Psoas muscle (tissue), 8 donors: ENCODE results near the gene THRA. TPM values are rescaled to one million over a fixed set of nuclear protein-coding genes. Genes with fewer than 3 reads are reported as not detected.

Experiments
- ATAC-seq, 4 donors: fragments of 200-7000 bp; cut with Tn5 transposase; one replicate each; pipeline ENCODE4 v1.9.1; 2020; ENCODE audit warnings: moderate library complexity in 3 of 4, mild to moderate bottlenecking in 2 of 4
- DNase-seq, 2 donors: peaks; one replicate each; pipeline ENCODE4 v3.0.0-alpha.2; 2020
- H3K27ac ChIP-seq: fragments of 200-600 bp; one replicate; pipeline ENCODE4 v1.8.0; 2022
- H3K27me3 ChIP-seq, 3 donors: fragments of 200-600 bp in 1 of 3; one replicate each; pipeline versions ENCODE4 v1.6.1 to v1.8.0; 2013 to 2022; ENCODE audit warnings: low read length in 2 of 3, mild to moderate bottlenecking in 2 of 3, moderate library complexity in 1 of 3; ENCODE audit not compliant: insufficient read depth in 3 of 3
- H3K36me3 ChIP-seq, 2 donors: fragments of 200-600 bp in 1 of 2; one replicate each; pipeline versions ENCODE4 v1.6.1 to v1.8.0; 2013 to 2022; ENCODE audit warnings: low read depth in 1 of 2, mild to moderate bottlenecking in 1 of 2, moderate library complexity in 1 of 2; ENCODE audit not compliant: insufficient read depth in 1 of 2
- H3K4me1 ChIP-seq: fragments of 200-600 bp; one replicate; pipeline ENCODE4 v1.8.0; 2022
- H3K4me3 ChIP-seq: fragments of 200-600 bp; one replicate; pipeline ENCODE4 v1.8.0; 2022; ENCODE audit warnings: mild to moderate bottlenecking
- H3K9me3 ChIP-seq: fragments of 200-600 bp; one replicate; pipeline ENCODE4 v1.8.0; 2022
- CTCF ChIP-seq: fragments of 200-600 bp; IDR thresholded peaks from one replicate; pipeline ENCODE4 v1.8.0; 2022; ENCODE audit warnings: antibody characterized with exemption
- WGBS, 3 donors: extraction: QIAGEN DNeasy Blood & Tissue Kit; methylation state at CpG; one replicate each; pipeline versions ENCODE4 v1.1.6 to v1.1.7; 2013; 5-methylcytosine and 5-hydroxymethylcytosine counted together
- intact Hi-C, 2 donors: fragments of 100-400 bp; cut with DNase I; formaldehyde crosslinking; loops; one replicate each; pipeline versions ENCODE4 v1.11.0 to v1.14.2; 2022
- polyA plus RNA-seq, 3 donors: library from polyadenylated mRNA; stranded (reverse); fragments of 200-250 nt; gene quantifications; one replicate each; pipeline ENCODE4 v1.2.3, GENCODE V29; 2013
- total RNA-seq, 4 donors: library from RNA; stranded (reverse); fragmentation: NEBNext Ultra II Directional in 2 of 4; extraction: Animal tissue kit (Norgen Biotek cat#: 25700) in 2 of 4; gene quantifications; one replicate each; pipeline versions ENCODE4 v1.2.1 to v1.2.4, GENCODE V29; 2021 to 2023
- donor health status: healthy with polysubstance abuse.
- donor health status: DM: no; HTN: no; CAD: no; lungs with moderate emphysema.
- donor health status: Bipolar disorder and iron deficiency.
- donor health status: healthy.
- donor health status: DM: yes; HTN: yes; CAD: no.
- donor health status: DM: no; HTN: no; CAD: no.
- donor health status: DM: no; HTN: no; CAD: no.
- donor health status: DM: yes; HTN: yes; CAD: no.

The THRA gene
- total and polyA plus RNA-seq, 7 donors: 9.5 to 60.0 (median 41.2) TPM

GRCh38 chr17:40031706-40032105 lies 31.1 kb upstream of the THRA start:
- intact Hi-C loops: no loop called here
- peak overlapping the region; percentile 46 for H3K4me3 ChIP-seq
- H3K27me3 ChIP-seq: no peaks in the 10 kb centered on the region
- peaks cover 7 to 89% of the 10 kb centered on the region in 2 donors for H3K36me3 ChIP-seq
- H3K4me1 ChIP-seq: peaks cover 29% of the 10 kb centered on the region
- no peak for TF ChIP-seq CTCF
- DNase-seq: no peak
- H3K27ac ChIP-seq: peak overlapping the region; percentile 87
- WGBS, 3 donors: 56 to 81% (median 71%) methylated on average over 11 of the region's 11 CpGs
- peak in 2 of 4 donors; percentile 35 to 36 for ATAC-seq
- H3K9me3 ChIP-seq: no peaks in the 10 kb centered on the region

- H3K4me1 ChIP-seq: peaks cover 23% of the 10 kb centered on the region
- WGBS, 3 donors: 68 to 83% (median 68%) methylated on average over 23 of the region's 23 CpGs
- H3K36me3 ChIP-seq: peaks cover 7 to 84% of the 10 kb centered on the region in 2 donors
- peak overlapping the region; percentile 46 for H3K4me3 ChIP-seq
- DNase-seq (peak; percentile 70 to 89), ATAC-seq (peak; percentile 88 to 91 (median 90))
- no peaks in the 10 kb centered on the region for H3K9me3 ChIP-seq
- TF ChIP-seq CTCF: no peak
- intact Hi-C loops: no loop called here
- H3K27ac ChIP-seq: peak overlapping the region; percentile 87
- H3K27me3 ChIP-seq: no peaks in the 10 kb centered on the region
Observed at GRCh38 chr17:40032322-40033320, 30.1 kb upstream of the THRA start.

- 73 to 88% (median 74%) methylated on average over 8 of the region's 8 CpGs for WGBS, 3 donors
- TF ChIP-seq CTCF: no peak
- Histone ChIP-seq H3K36me3 (peaks cover 7 to 77% of the 10 kb centered on the region in 2 donors), H3K4me3 (no peak overlapping the region), H3K27me3 (no peaks in the 10 kb centered on the region), H3K9me3 (no peaks in the 10 kb centered on the region), H3K4me1 (peaks cover 30% of the 10 kb centered on the region), H3K27ac (peak overlapping the region; percentile 87)
- ATAC-seq (no peak), DNase-seq (no peak)
- intact Hi-C loops: no loop called here
Observed at GRCh38 chr17:40033339-40033738, 29.4 kb upstream of the THRA start.

GRCh38 chr17:40034426-40035161 lies 28.2 kb upstream of the THRA start:
- ATAC-seq (no peak), DNase-seq (no peak)
- WGBS, 3 donors: 71 to 79% (median 72%) methylated on average over 8 of the region's 8 CpGs
- Histone ChIP-seq H3K4me3 (no peak overlapping the region), H3K9me3 (no peaks in the 10 kb centered on the region), H3K27me3 (no peaks in the 10 kb centered on the region), H3K27ac (no peak overlapping the region), H3K4me1 (peaks cover 38% of the 10 kb centered on the region), H3K36me3 (peaks cover 7 to 64% of the 10 kb centered on the region in 2 donors)
- no peak for TF ChIP-seq CTCF
- intact Hi-C loops: no loop called here
